ENCODE results near the gene RALGPS1.

GRCh38 chr9:127075624-127076372 lies 161.2 kb downstream of the RALGPS1 start:
- TF ChIP-seq ZNF232 (CRISPR knock-in tag; IDR thresholded peaks at IDR 0.05) = no peak
- TF ChIP-seq SMAD3 (CRISPR knock-in tag; IDR thresholded peaks at IDR 0.05; ENCODE audit: borderline replicate concordance) = no peak
- TF ChIP-seq USF2 (CRISPR knock-in tag; IDR thresholded peaks at IDR 0.05) = no peak
- TF ChIP-seq, protein P1, sequence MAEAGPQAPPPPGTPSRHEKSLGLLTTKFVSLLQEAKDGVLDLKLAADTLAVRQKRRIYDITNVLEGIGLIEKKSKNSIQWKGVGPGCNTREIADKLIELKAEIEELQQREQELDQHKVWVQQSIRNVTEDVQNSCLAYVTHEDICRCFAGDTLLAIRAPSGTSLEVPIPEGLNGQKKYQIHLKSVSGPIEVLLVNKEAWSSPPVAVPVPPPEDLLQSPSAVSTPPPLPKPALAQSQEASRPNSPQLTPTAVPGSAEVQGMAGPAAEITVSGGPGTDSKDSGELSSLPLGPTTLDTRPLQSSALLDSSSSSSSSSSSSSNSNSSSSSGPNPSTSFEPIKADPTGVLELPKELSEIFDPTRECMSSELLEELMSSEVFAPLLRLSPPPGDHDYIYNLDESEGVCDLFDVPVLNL (CRISPR knock-in tag; IDR thresholded peaks at IDR 0.05; ENCODE audit: borderline replicate concordance, low read depth) = no peak
- no peak for TF ChIP-seq ETV6 (CRISPR knock-in tag; IDR thresholded peaks at IDR 0.05)
- TF ChIP-seq, protein P2, sequence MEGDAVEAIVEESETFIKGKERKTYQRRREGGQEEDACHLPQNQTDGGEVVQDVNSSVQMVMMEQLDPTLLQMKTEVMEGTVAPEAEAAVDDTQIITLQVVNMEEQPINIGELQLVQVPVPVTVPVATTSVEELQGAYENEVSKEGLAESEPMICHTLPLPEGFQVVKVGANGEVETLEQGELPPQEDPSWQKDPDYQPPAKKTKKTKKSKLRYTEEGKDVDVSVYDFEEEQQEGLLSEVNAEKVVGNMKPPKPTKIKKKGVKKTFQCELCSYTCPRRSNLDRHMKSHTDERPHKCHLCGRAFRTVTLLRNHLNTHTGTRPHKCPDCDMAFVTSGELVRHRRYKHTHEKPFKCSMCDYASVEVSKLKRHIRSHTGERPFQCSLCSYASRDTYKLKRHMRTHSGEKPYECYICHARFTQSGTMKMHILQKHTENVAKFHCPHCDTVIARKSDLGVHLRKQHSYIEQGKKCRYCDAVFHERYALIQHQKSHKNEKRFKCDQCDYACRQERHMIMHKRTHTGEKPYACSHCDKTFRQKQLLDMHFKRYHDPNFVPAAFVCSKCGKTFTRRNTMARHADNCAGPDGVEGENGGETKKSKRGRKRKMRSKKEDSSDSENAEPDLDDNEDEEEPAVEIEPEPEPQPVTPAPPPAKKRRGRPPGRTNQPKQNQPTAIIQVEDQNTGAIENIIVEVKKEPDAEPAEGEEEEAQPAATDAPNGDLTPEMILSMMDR (IDR thresholded peaks at IDR 0.05) = no peak
- TF ChIP-seq ATF3 (CRISPR knock-in tag; conservative IDR thresholded peaks at IDR 0.05) = no peak
- no peak for TF ChIP-seq NFYB (CRISPR knock-in tag; conservative IDR thresholded peaks at IDR 0.05; ENCODE audit: low read depth)
